ENCODE data around the gene KLHDC8A.
"Not testable (repeated sequence)": the region's sequence is repeated elsewhere in the genome, so short reads cannot be mapped to it uniquely, and the experiment has no call there.

Gene KLHDC8A

GRCh38 chr1:205303247-205303888 is 53.4 kb downstream of the KLHDC8A start:
- DNase-seq (ENCODE audit: low spot score in 2 of 2): no peak
- no peak for ATAC-seq (replicated peaks; ENCODE audit: extremely low read depth, poor library complexity, severe bottlenecking)
- no peaks in the 10 kb centered on the region for H3K9me3 Mint-ChIP-seq
- H3K27ac Mint-ChIP-seq (ENCODE audit: low read depth): no peak overlapping the region
- no peaks in the 10 kb centered on the region for H3K27me3 Mint-ChIP-seq
- H3K36me3 Mint-ChIP-seq (ENCODE audit: insufficient read depth): peaks cover 51% of the 10 kb centered on the region
- H3K4me3 Mint-ChIP-seq: no peak overlapping the region
- peaks cover 18% of the 10 kb centered on the region for H3K4me1 Mint-ChIP-seq

GRCh38 chr1:205301842-205302588 is 54.7 kb downstream of the KLHDC8A start:
- no peak for ATAC-seq (replicated peaks; ENCODE audit: extremely low read depth, poor library complexity, severe bottlenecking)
- Mint-ChIP-seq H3K36me3 (ENCODE audit: insufficient read depth) (peaks cover 42% of the 10 kb centered on the region), H3K4me3 (no peak overlapping the region), H3K27ac (ENCODE audit: low read depth) (no peak overlapping the region), H3K4me1 (peaks cover 29% of the 10 kb centered on the region), H3K9me3 (no peaks in the 10 kb centered on the region), H3K27me3 (no peaks in the 10 kb centered on the region)
- no peak for DNase-seq (ENCODE audit: low spot score in 2 of 2)

- Mint-ChIP-seq H3K36me3 (ENCODE audit: insufficient read depth) (peaks cover 35% of the 10 kb centered on the region), H3K27me3 (no peaks in the 10 kb centered on the region), H3K9me3 (no peaks in the 10 kb centered on the region), H3K4me1 (peaks cover 31% of the 10 kb centered on the region), H3K27ac (ENCODE audit: low read depth) (no peak overlapping the region), H3K4me3 (no peak overlapping the region)
- DNase-seq (ENCODE audit: low spot score in 2 of 2): no peak
- no peak for ATAC-seq (replicated peaks; ENCODE audit: extremely low read depth, poor library complexity, severe bottlenecking)
Measured at GRCh38 chr1:205301205-205301821, 55.4 kb downstream of the KLHDC8A start.

GRCh38 chr1:205300149-205300548 is 56.6 kb downstream of the KLHDC8A start:
- no peak for DNase-seq (ENCODE audit: low spot score in 2 of 2)
- Mint-ChIP-seq H3K36me3 (ENCODE audit: insufficient read depth) (peaks cover 28% of the 10 kb centered on the region), H3K27me3 (no peaks in the 10 kb centered on the region), H3K27ac (ENCODE audit: low read depth) (peak overlapping the region; percentile 69), H3K9me3 (no peaks in the 10 kb centered on the region), H3K4me1 (peaks cover 39% of the 10 kb centered on the region), H3K4me3 (no peak overlapping the region)
- ATAC-seq (replicated peaks; ENCODE audit: extremely low read depth, poor library complexity, severe bottlenecking): no peak

- H3K4me3 Mint-ChIP-seq: no peak overlapping the region
- no peaks in the 10 kb centered on the region for H3K27me3 Mint-ChIP-seq
- H3K4me1 Mint-ChIP-seq: peaks cover 54% of the 10 kb centered on the region
- DNase-seq (ENCODE audit: low spot score in 2 of 2) (no peak), ATAC-seq (replicated peaks; ENCODE audit: extremely low read depth, poor library complexity, severe bottlenecking) (no peak)
- no peak overlapping the region for H3K27ac Mint-ChIP-seq (ENCODE audit: low read depth)
- H3K9me3 Mint-ChIP-seq: no peaks in the 10 kb centered on the region
- peaks cover 15% of the 10 kb centered on the region for H3K36me3 Mint-ChIP-seq (ENCODE audit: insufficient read depth)
Measured at GRCh38 chr1:205298191-205298994, 58.3 kb downstream of the KLHDC8A start.

- H3K4me3 Mint-ChIP-seq; H3K27me3 Mint-ChIP-seq; H3K36me3 Mint-ChIP-seq (ENCODE audit: insufficient read depth); H3K9me3 Mint-ChIP-seq; DNase-seq (ENCODE audit: low spot score in 2 of 2); ATAC-seq (replicated peaks; ENCODE audit: extremely low read depth, poor library complexity, severe bottlenecking); H3K27ac Mint-ChIP-seq (ENCODE audit: low read depth): not testable (repeated sequence)
- peaks cover 62% of the 10 kb centered on the region for H3K4me1 Mint-ChIP-seq
Measured at GRCh38 chr1:205297546-205298177, 59.1 kb downstream of the KLHDC8A start.

GRCh38 chr1:205296154-205296553 is 60.6 kb downstream of the KLHDC8A start:
- Mint-ChIP-seq H3K9me3 (no peaks in the 10 kb centered on the region), H3K36me3 (ENCODE audit: insufficient read depth) (no peaks in the 10 kb centered on the region), H3K27ac (ENCODE audit: low read depth) (peak overlapping the region; percentile 68), H3K4me3 (no peak overlapping the region), H3K27me3 (no peaks in the 10 kb centered on the region), H3K4me1 (peaks cover 65% of the 10 kb centered on the region)
- no peak for DNase-seq (ENCODE audit: low spot score in 2 of 2)
- no peak for ATAC-seq (replicated peaks; ENCODE audit: extremely low read depth, poor library complexity, severe bottlenecking)

GRCh38 chr1:205294934-205295333 is 61.8 kb downstream of the KLHDC8A start:
- Mint-ChIP-seq H3K9me3 (no peaks in the 10 kb centered on the region), H3K27ac (ENCODE audit: low read depth) (no peak overlapping the region), H3K4me1 (peaks cover 60% of the 10 kb centered on the region), H3K36me3 (ENCODE audit: insufficient read depth) (no peaks in the 10 kb centered on the region), H3K4me3 (no peak overlapping the region), H3K27me3 (no peaks in the 10 kb centered on the region)
- ATAC-seq (replicated peaks; ENCODE audit: extremely low read depth, poor library complexity, severe bottlenecking): no peak
- no peak for DNase-seq (ENCODE audit: low spot score in 2 of 2)

- Mint-ChIP-seq H3K36me3 (ENCODE audit: insufficient read depth) (no peaks in the 10 kb centered on the region), H3K27ac (ENCODE audit: low read depth) (no peak overlapping the region), H3K4me1 (peaks cover 65% of the 10 kb centered on the region), H3K9me3 (no peaks in the 10 kb centered on the region), H3K4me3 (no peak overlapping the region), H3K27me3 (no peaks in the 10 kb centered on the region)
- DNase-seq (ENCODE audit: low spot score in 2 of 2): no peak
- ATAC-seq (replicated peaks; ENCODE audit: extremely low read depth, poor library complexity, severe bottlenecking): no peak
Measured at GRCh38 chr1:205294175-205294917, 62.4 kb downstream of the KLHDC8A start.

GRCh38 chr1:205293350-205294074 is 63.2 kb downstream of the KLHDC8A start:
- H3K4me3 Mint-ChIP-seq: no peak overlapping the region
- DNase-seq (ENCODE audit: low spot score in 2 of 2) (no peak), ATAC-seq (replicated peaks; ENCODE audit: extremely low read depth, poor library complexity, severe bottlenecking) (no peak)
- no peaks in the 10 kb centered on the region for H3K9me3 Mint-ChIP-seq
- peaks cover under 1% of the 10 kb centered on the region for H3K36me3 Mint-ChIP-seq (ENCODE audit: insufficient read depth)
- peaks cover 70% of the 10 kb centered on the region for H3K4me1 Mint-ChIP-seq
- no peaks in the 10 kb centered on the region for H3K27me3 Mint-ChIP-seq
- H3K27ac Mint-ChIP-seq (ENCODE audit: low read depth): no peak overlapping the region

- DNase-seq (ENCODE audit: low spot score in 2 of 2) (no peak), ATAC-seq (replicated peaks; ENCODE audit: extremely low read depth, poor library complexity, severe bottlenecking) (no peak)
- Mint-ChIP-seq H3K4me1 (peaks cover 75% of the 10 kb centered on the region), H3K36me3 (ENCODE audit: insufficient read depth) (peaks cover 5% of the 10 kb centered on the region), H3K27ac (ENCODE audit: low read depth) (no peak overlapping the region), H3K9me3 (no peaks in the 10 kb centered on the region), H3K27me3 (no peaks in the 10 kb centered on the region), H3K4me3 (no peak overlapping the region)
Measured at GRCh38 chr1:205291596-205291995, 65.1 kb downstream of the KLHDC8A start.

Data from central memory CD8-positive, alpha-beta T cell (primary cell).